NT2/D1 (cell line): ENCODE measurements around the gene HOTAIR.

Experiments used
- SUZ12 ChIP-seq: IDR thresholded peaks from 2 replicates; pipeline ENCODE4 v1.6.1; 2011; ENCODE audit not compliant: insufficient read length, insufficient read depth; ENCODE audit errors: extremely low read depth
- ZNF274 ChIP-seq: IDR thresholded peaks from 2 replicates; pipeline ENCODE4 v1.6.1; 2011; ENCODE audit warnings: mild to moderate bottlenecking, low read depth, low read length

- no peak for TF ChIP-seq SUZ12
- no peak for TF ChIP-seq ZNF274
These were observed 24.3 kb downstream of the HOTAIR start for GRCh38 chr12:53950437-53950773.
